GM12892 (cell line): ENCODE results near the gene PRDX1.
A peak's percentile ranks its signal among the peaks of the same experiment; 100 is the strongest.

Experiments used
- POLR2A ChIP-seq: IDR thresholded peaks from 2 replicates; pipeline ENCODE4 v1.6.1; 2011; ENCODE audit warnings: low read depth, low read length, control low read depth
- POLR2AphosphoS5 ChIP-seq: IDR thresholded peaks from 2 replicates; pipeline ENCODE4 v1.6.1; 2011; ENCODE audit warnings: low read depth, low read length, control low read depth
- TAF1 ChIP-seq: IDR thresholded peaks from 2 replicates; pipeline ENCODE4 v1.6.1; 2011; ENCODE audit warnings: low read depth, mild to moderate bottlenecking, control low read depth, low read length, borderline replicate concordance

GRCh38 chr1:45543581-45544417 lies 22.1 kb upstream of the PRDX1 start:
- TF ChIP-seq POLR2A (peak; percentile 61; the same call in 1 of the 2 replicates), POLR2AphosphoS5 (peak; percentile 48; the same call in 1 of the 2 replicates), TAF1 (no peak)
